ENCODE data around the gene RNF130. TPM values are rescaled to one million over a fixed set of nuclear protein-coding genes. Genes with fewer than 3 reads are reported as not detected.

RNF130 gene
- polyA plus RNA-seq, 1 donor from 2014 or later: 48.7 TPM

GRCh38 chr5:180021900-180022299, 49.7 kb downstream of the RNF130 start:
- Histone ChIP-seq H3K36me3 (ENCODE audit: insufficient read depth, low read length) (peaks cover 7% of the 10 kb centered on the region), H4K20me1 (ENCODE audit: insufficient read depth) (no peaks in the 10 kb centered on the region), H3K27me3 (ENCODE audit: insufficient read depth, low read depth, low read length) (no peaks in the 10 kb centered on the region), H3F3A (ENCODE audit: insufficient read depth, low read length, poor library complexity, severe bottlenecking) (no peaks in the 10 kb centered on the region), H3K9me2 (ENCODE audit: insufficient read depth, low read length) (no peaks in the 10 kb centered on the region), H3K79me2 (replicated peaks; ENCODE audit: insufficient read depth, low read length) (peaks cover 64% of the 10 kb centered on the region), H3K27ac (ENCODE audit: low read length) (no peak overlapping the region), H3K4me2 (ENCODE audit: low read length) (no peak overlapping the region), H3K9me3 (ENCODE audit: low read length) (no peaks in the 10 kb centered on the region), H2AFZ (ENCODE audit: low read depth, low read length) (no peak overlapping the region), H3K9ac (ENCODE audit: low read length) (no peak overlapping the region), H3K4me3 (ENCODE audit: low read length) (no peak overlapping the region)
- TF ChIP-seq POLR2AphosphoS5 (IDR thresholded peaks at IDR 0.05): no peak
- TF ChIP-seq EP300 (conservative IDR thresholded peaks at IDR 0.05; ENCODE audit: poor library complexity, severe bottlenecking): no peak
- TF ChIP-seq SMC3 (conservative IDR thresholded peaks at IDR 0.05; ENCODE audit: poor library complexity): no peak
- TF ChIP-seq TAF1 (IDR thresholded peaks at IDR 0.05; ENCODE audit: low read depth): no peak
- TF ChIP-seq RAD21 (conservative IDR thresholded peaks at IDR 0.05): no peak
- no peak for TF ChIP-seq MXI1 (conservative IDR thresholded peaks at IDR 0.05; ENCODE audit: poor library complexity, severe bottlenecking)
- TF ChIP-seq, protein P1, sequence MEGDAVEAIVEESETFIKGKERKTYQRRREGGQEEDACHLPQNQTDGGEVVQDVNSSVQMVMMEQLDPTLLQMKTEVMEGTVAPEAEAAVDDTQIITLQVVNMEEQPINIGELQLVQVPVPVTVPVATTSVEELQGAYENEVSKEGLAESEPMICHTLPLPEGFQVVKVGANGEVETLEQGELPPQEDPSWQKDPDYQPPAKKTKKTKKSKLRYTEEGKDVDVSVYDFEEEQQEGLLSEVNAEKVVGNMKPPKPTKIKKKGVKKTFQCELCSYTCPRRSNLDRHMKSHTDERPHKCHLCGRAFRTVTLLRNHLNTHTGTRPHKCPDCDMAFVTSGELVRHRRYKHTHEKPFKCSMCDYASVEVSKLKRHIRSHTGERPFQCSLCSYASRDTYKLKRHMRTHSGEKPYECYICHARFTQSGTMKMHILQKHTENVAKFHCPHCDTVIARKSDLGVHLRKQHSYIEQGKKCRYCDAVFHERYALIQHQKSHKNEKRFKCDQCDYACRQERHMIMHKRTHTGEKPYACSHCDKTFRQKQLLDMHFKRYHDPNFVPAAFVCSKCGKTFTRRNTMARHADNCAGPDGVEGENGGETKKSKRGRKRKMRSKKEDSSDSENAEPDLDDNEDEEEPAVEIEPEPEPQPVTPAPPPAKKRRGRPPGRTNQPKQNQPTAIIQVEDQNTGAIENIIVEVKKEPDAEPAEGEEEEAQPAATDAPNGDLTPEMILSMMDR (IDR thresholded peaks at IDR 0.05; ENCODE audit: poor library complexity, severe bottlenecking): no peak
- TF ChIP-seq REST (IDR thresholded peaks at IDR 0.05; ENCODE audit: borderline replicate concordance): no peak
- TF ChIP-seq EZH2 (IDR thresholded peaks at IDR 0.05; ENCODE audit: borderline replicate concordance, insufficient read depth, low read length, poor library complexity, severe bottlenecking): no peak

DNA sequence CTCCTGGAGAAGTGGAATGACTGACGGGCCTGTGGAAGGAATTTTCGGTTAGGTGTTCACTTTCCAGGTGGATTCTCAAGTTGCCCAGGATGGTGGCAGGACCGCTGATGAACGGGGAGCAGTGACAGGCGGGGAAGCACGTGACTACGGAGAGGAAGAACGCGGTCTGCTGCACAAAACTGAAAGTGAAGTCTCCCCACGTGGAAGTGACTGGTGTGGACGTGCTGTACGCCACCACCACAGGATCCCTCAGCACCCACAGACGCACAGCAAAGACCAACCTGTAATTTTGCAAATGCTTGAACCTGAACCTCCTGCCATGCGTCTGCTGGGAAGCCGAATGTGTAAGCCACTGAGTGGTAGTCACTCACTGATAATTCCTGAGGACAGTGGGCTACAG, 51.4 kb downstream of the RNF130 start:
- H3K27ac ChIP-seq (ENCODE audit: low read length): no peak overlapping the region
- H3F3A ChIP-seq (ENCODE audit: insufficient read depth, low read length, poor library complexity, severe bottlenecking): no peaks in the 10 kb centered on the region
- no peak overlapping the region for H2AFZ ChIP-seq (ENCODE audit: low read depth, low read length)
- H4K20me1 ChIP-seq (ENCODE audit: insufficient read depth): no peaks in the 10 kb centered on the region
- no peak overlapping the region for H3K9ac ChIP-seq (ENCODE audit: low read length)
- H3K9me2 ChIP-seq (ENCODE audit: insufficient read depth, low read length): no peaks in the 10 kb centered on the region
- no peak overlapping the region for H3K4me3 ChIP-seq (ENCODE audit: low read length)
- H3K27me3 ChIP-seq (ENCODE audit: insufficient read depth, low read depth, low read length): no peaks in the 10 kb centered on the region
- H3K9me3 ChIP-seq (ENCODE audit: low read length): no peaks in the 10 kb centered on the region
- H3K79me2 ChIP-seq (replicated peaks; ENCODE audit: insufficient read depth, low read length): peaks cover 56% of the 10 kb centered on the region
- H3K36me3 ChIP-seq (ENCODE audit: insufficient read depth, low read length): peaks cover 11% of the 10 kb centered on the region
- H3K4me2 ChIP-seq (ENCODE audit: low read length): no peak overlapping the region
- TF ChIP-seq EP300 (conservative IDR thresholded peaks at IDR 0.05; ENCODE audit: poor library complexity, severe bottlenecking): no peak
- no peak for TF ChIP-seq REST (IDR thresholded peaks at IDR 0.05; ENCODE audit: borderline replicate concordance)

Measured in neural cell (in vitro differentiated cells).